ENCODE results near the gene RYR2.

Gene RYR2

DNA sequence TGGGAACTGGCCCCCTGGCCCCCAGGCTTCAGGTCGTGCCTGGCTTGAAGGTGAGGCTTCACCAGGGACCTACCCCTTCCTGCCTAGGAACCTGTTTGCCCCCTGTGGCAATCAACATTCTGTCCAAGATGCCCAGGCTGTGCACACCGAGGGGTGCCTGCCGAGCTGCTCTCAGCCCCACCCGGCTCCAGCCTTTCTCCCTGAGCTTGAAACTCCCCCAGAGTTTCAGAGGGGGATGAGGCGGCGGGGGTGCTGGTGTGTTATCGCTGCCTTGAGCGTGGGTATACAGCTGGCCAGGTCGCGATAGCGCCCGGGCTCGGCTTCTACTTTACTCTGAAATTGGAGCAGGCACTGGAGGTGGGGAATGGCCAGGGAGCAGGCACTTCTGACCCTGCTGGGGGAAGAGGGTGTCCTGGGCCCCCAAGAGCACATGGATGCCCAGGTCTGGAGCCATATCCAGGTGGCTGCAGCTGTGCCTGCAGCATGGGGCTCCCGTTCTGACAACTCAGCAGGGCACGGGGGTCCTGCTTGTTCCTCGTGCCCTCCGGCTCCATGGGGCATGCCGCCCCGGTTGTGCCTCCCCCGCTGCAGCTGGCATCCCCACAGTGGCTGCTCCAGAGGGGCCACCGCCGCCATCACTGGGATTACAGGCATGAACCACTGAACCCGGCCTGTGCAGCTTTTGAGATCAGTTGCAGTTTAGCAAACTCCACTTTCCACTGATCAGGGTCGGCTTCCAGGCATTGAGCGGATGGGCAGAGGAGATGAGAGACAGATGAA, 29.8 kb downstream of the RYR2 start:
- DNase-seq (ENCODE audit: extremely low spot score): no peak
- ChIA-PET CTCF (interaction anchor here (1.1 kb wide), 1 partner anchor 14 kb away, joined by 3 read pairs; no protein-coding TSS in a partner anchor), POLR2A (no interaction called here)
- TF ChIP-seq SP1 (IDR thresholded peaks at IDR 0.05): no peak
- TF ChIP-seq ELF4 (IDR thresholded peaks at IDR 0.05): no peak

GRCh38 chr1:237074371-237075117, 32.6 kb downstream of the RYR2 start:
- no peak for DNase-seq (ENCODE audit: extremely low spot score)
- TF ChIP-seq HDGF (IDR thresholded peaks at IDR 0.05; ENCODE audit: borderline replicate concordance) (no peak), ARNT (IDR thresholded peaks at IDR 0.05) (no peak), BHLHE40 (IDR thresholded peaks at IDR 0.05; ENCODE audit: borderline replicate concordance) (no peak), FOXK2 (IDR thresholded peaks at IDR 0.05) (no peak), ELF4 (IDR thresholded peaks at IDR 0.05) (no peak), NFRKB (IDR thresholded peaks at IDR 0.05) (no peak), CTBP1 (IDR thresholded peaks at IDR 0.05; ENCODE audit: borderline replicate concordance) (no peak), ZNF384 (IDR thresholded peaks at IDR 0.05) (no peak), TARDBP (IDR thresholded peaks at IDR 0.05) (no peak), PKNOX1 (IDR thresholded peaks at IDR 0.05) (no peak), FOXA1 (IDR thresholded peaks at IDR 0.05) (no peak), L3MBTL2 (conservative IDR thresholded peaks at IDR 0.05) (no peak), FOXM1 (IDR thresholded peaks at IDR 0.05; ENCODE audit: borderline replicate concordance) (no peak), SUZ12 (IDR thresholded peaks at IDR 0.05) (no peak), LEF1 (IDR thresholded peaks at IDR 0.05; ENCODE audit: borderline replicate concordance) (no peak)
- ChIA-PET POLR2A (no interaction called here), CTCF (interaction anchor here (0.8 kb wide), 1 partner anchor 1289 kb away, joined by 6 read pairs; no protein-coding TSS in a partner anchor)

- ChIA-PET CTCF (no interaction called here), POLR2A (interaction anchor here (0.5 kb wide), 1 partner anchor 845 kb away, joined by 3 read pairs; no protein-coding TSS in a partner anchor)
- DNase-seq (ENCODE audit: extremely low spot score): no peak
These were observed 42.5 kb downstream of the RYR2 start for GRCh38 chr1:237084341-237085077.

GRCh38 chr1:237091691-237092090, 49.7 kb downstream of the RYR2 start:
- DNase-seq (ENCODE audit: extremely low spot score): no peak
- ChIA-PET POLR2A (no interaction called here), CTCF (no interaction called here)
- TF ChIP-seq ELF4 (IDR thresholded peaks at IDR 0.05): no peak
- TF ChIP-seq LEF1 (IDR thresholded peaks at IDR 0.05; ENCODE audit: borderline replicate concordance): no peak
- TF ChIP-seq SP1 (IDR thresholded peaks at IDR 0.05): no peak
- TF ChIP-seq ARNT (IDR thresholded peaks at IDR 0.05): no peak
- TF ChIP-seq L3MBTL2 (conservative IDR thresholded peaks at IDR 0.05): no peak

More at GRCh38 chr1:237084341-237085077, 42.5 kb downstream of the RYR2 start:
- no peak for TF ChIP-seq ZNF384 (IDR thresholded peaks at IDR 0.05)
- TF ChIP-seq FOXA1 (IDR thresholded peaks at IDR 0.05): no peak
- TF ChIP-seq ELF4 (IDR thresholded peaks at IDR 0.05): no peak
- TF ChIP-seq SP1 (IDR thresholded peaks at IDR 0.05): no peak

DNA sequence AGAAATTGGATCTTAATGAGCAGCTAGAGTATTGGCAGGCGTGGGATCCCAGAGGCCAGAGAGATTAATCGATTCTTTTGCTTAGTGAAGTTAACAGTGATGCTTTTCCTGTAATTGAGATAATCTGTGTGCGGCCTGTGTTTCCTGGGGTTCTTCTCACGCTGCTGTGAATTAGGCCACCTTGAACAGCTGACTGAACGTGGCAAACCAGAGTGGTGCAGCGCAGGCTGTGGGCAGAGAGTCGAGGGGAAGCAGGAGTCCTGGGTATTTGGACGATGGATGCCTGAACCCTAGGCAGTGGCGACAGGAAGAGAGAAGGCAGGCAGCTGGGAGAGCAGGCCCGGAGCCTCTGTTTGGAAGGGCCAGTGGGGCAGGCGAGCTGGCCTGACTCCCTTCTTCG, 51.7 kb downstream of the RYR2 start:
- POLR2A ChIA-PET: no interaction called here
- CTCF ChIA-PET: interaction anchor here (0.6 kb wide), 1 partner anchor 75 kb away, joined by 3 read pairs; no protein-coding TSS in a partner anchor
- TF ChIP-seq SP1 (IDR thresholded peaks at IDR 0.05) (no peak), LEF1 (IDR thresholded peaks at IDR 0.05; ENCODE audit: borderline replicate concordance) (no peak), FOXM1 (IDR thresholded peaks at IDR 0.05; ENCODE audit: borderline replicate concordance) (no peak), NFRKB (IDR thresholded peaks at IDR 0.05) (no peak), TARDBP (IDR thresholded peaks at IDR 0.05) (no peak), FOXA1 (IDR thresholded peaks at IDR 0.05) (no peak), SUZ12 (IDR thresholded peaks at IDR 0.05) (no peak), CTBP1 (IDR thresholded peaks at IDR 0.05; ENCODE audit: borderline replicate concordance) (no peak)
- DNase-seq (ENCODE audit: extremely low spot score): no peak

GRCh38 chr1:237098541-237098940, 56.6 kb downstream of the RYR2 start:
- CTCF ChIA-PET: no interaction called here
- TF ChIP-seq FOXM1 (IDR thresholded peaks at IDR 0.05; ENCODE audit: borderline replicate concordance): no peak
- TF ChIP-seq BHLHE40 (IDR thresholded peaks at IDR 0.05; ENCODE audit: borderline replicate concordance): no peak
- TF ChIP-seq SP1 (IDR thresholded peaks at IDR 0.05): no peak
- TF ChIP-seq FOXK2 (IDR thresholded peaks at IDR 0.05): no peak
- TF ChIP-seq SUZ12 (IDR thresholded peaks at IDR 0.05): no peak
- TF ChIP-seq FOXA1 (IDR thresholded peaks at IDR 0.05): no peak
- TF ChIP-seq ARNT (IDR thresholded peaks at IDR 0.05): no peak
- no peak for TF ChIP-seq TARDBP (IDR thresholded peaks at IDR 0.05)
- no peak for TF ChIP-seq CTBP1 (IDR thresholded peaks at IDR 0.05; ENCODE audit: borderline replicate concordance)
- no peak for TF ChIP-seq NFRKB (IDR thresholded peaks at IDR 0.05)
- no peak for TF ChIP-seq ELF4 (IDR thresholded peaks at IDR 0.05)
- TF ChIP-seq PKNOX1 (IDR thresholded peaks at IDR 0.05): no peak
- TF ChIP-seq LEF1 (IDR thresholded peaks at IDR 0.05; ENCODE audit: borderline replicate concordance): no peak
- no peak for TF ChIP-seq ZNF384 (IDR thresholded peaks at IDR 0.05)
- TF ChIP-seq L3MBTL2 (conservative IDR thresholded peaks at IDR 0.05): no peak
- TF ChIP-seq HDGF (IDR thresholded peaks at IDR 0.05; ENCODE audit: borderline replicate concordance): no peak
- POLR2A ChIA-PET: no interaction called here

More at GRCh38 chr1:237098541-237098940, 56.6 kb downstream of the RYR2 start:
- DNase-seq (ENCODE audit: extremely low spot score): no peak

Data from HEK293T (cell line).